ENCODE results near the gene PALMD. TPM values are rescaled to one million over a fixed set of nuclear protein-coding genes. Genes with fewer than 3 reads are reported as not detected.
A peak's percentile ranks its signal among the peaks of the same experiment; 100 is the strongest.

The PALMD gene
- total and polyA plus RNA-seq, 2 of the 8 experiments (the other 6 are each of a cell fraction or from before 2014, with no cell fraction given) = not detected

DNA sequence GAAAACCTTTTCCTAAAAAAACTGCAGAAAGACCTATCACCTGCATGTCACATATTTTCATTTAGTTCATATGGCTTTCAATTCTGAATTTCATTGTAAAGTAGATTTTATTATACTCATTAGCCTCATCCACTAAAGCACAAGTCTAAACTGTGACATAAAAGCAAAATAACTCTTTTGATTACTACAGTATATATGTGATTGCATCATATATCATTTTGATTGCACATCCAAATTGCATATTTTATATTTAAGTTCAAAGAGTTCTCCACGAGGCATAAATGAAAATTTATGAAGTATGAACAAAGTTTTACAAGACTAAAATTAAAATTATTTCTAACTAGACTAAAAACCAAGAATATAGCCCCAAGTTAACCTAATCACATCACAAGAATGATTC, 19.3 kb downstream of the PALMD start:
- Histone ChIP-seq H2BK20ac (ENCODE audit: low read length) (no peak overlapping the region), H2AFZ (ENCODE audit: low read length) (no peak overlapping the region), H4K20me1 (replicated peaks in 1 of 2; ENCODE audit: control insufficient read depth in 1 of 2, insufficient read depth in 2 of 2, low read length in 2 of 2) (no peaks in the 10 kb centered on the region), H3K4me1 (replicated peaks in 1 of 4; ENCODE audit: control insufficient read depth in 3 of 4, insufficient read depth in 4 of 4, low read length in 3 of 4) (no peaks in the 10 kb centered on the region), H3K4me3 (ENCODE audit: extremely low read depth in 1 of 4, insufficient read depth in 2 of 4, low read depth in 3 of 4, low read length in 4 of 4) (no peak overlapping the region), H2BK12ac (ENCODE audit: low read depth, low read length) (no peak overlapping the region), H3K23me2 (ENCODE audit: low read depth, low read length) (no peaks in the 10 kb centered on the region), H3K18ac (ENCODE audit: extremely low read depth, low read length) (no peak overlapping the region), H3K4ac (replicated peaks; ENCODE audit: insufficient read length, low read depth, low read length) (no peak overlapping the region), H2BK15ac (ENCODE audit: low read length) (no peak overlapping the region), H4K91ac (replicated peaks; ENCODE audit: insufficient read length, low read length) (no peak overlapping the region), H3K79me1 (ENCODE audit: low read depth, low read length) (no peaks in the 10 kb centered on the region), H3K23ac (ENCODE audit: insufficient read length) (no peak overlapping the region), H3K27ac (ENCODE audit: low read depth, low read length) (no peak overlapping the region), H3K4me2 (ENCODE audit: insufficient read depth in 1 of 2, low read depth in 2 of 2, low read length in 2 of 2) (no peak overlapping the region), H4K5ac (ENCODE audit: insufficient read length, low read depth, low read length) (no peak overlapping the region), H3K27me3 (replicated peaks in 1 of 4; ENCODE audit: control insufficient read depth in 3 of 4, extremely low read depth in 1 of 4, insufficient read depth in 3 of 4, low read length in 3 of 4) (no peaks in the 10 kb centered on the region), H3K9me3 (ENCODE audit: insufficient read depth in 2 of 2, low read depth in 1 of 2, low read length in 1 of 2) (no peaks in the 10 kb centered on the region), H4K8ac (ENCODE audit: extremely low read depth, insufficient read depth, low read length) (no peak overlapping the region), H3K9ac (replicated peaks in 1 of 4; ENCODE audit: extremely low read depth in 1 of 4, low read depth in 3 of 4, low read length in 3 of 4) (no peak overlapping the region), H2AK5ac (ENCODE audit: low read depth, low read length) (no peak overlapping the region), H2BK5ac (ENCODE audit: low read depth, low read length) (no peak overlapping the region), H3K56ac (replicated peaks; ENCODE audit: insufficient read length, low read depth, low read length) (no peak overlapping the region), H2BK120ac (replicated peaks; ENCODE audit: low read depth, low read length) (no peak overlapping the region), H3K36me3 (ENCODE audit: control insufficient read depth in 2 of 4, insufficient read depth in 4 of 4, low read length in 3 of 4) (no peaks in the 10 kb centered on the region), H3K14ac (ENCODE audit: insufficient read length) (no peak overlapping the region), H3K79me2 (ENCODE audit: control insufficient read depth in 1 of 2, insufficient read depth in 2 of 2, low read length in 2 of 2) (no peaks in the 10 kb centered on the region)
- FAIRE-seq (no peak), DNase-seq (ENCODE audit: low read depth in 1 of 2, low spot score in 2 of 2) (no peak)
- CTCF ChIA-PET (ENCODE audit: partially characterized antibody) = interaction anchor here (1.8 to 3.4 kb wide), 3 partner anchors 11 to 20 kb away, joined by 3 to 20 read pairs (median 4); no protein-coding TSS in a partner anchor
- TF ChIP-seq RFX5 (IDR thresholded peaks at IDR 0.05; ENCODE audit: borderline replicate concordance, low read depth, low read length) (no peak), CEBPB (IDR thresholded peaks at IDR 0.05; ENCODE audit: low read depth, low read length) (peak; percentile 16; the same call in 1 of the 2 replicates)
- POLR2A ChIA-PET (ENCODE audit: partially characterized antibody) = no interaction called here
- 79% methylated on average over 1 of the region's 1 CpG; no CpG with 5 or more reads in 1 of the 2 experiments for WGBS, 2 experiments (ENCODE audit: extremely low coverage in 1 of 2, insufficient coverage in 1 of 2, insufficient read length in 1 of 2, insufficient replicate concordance in 2 of 2, low coverage in 1 of 2, low lambda C conversion rate in 2 of 2, missing lambda C conversion rate in 1 of 2)
